Thymus (tissue), 14 donors: ENCODE results near the gene PAFAH1B1. TPM values are rescaled to one million over a fixed set of nuclear protein-coding genes. Genes with fewer than 3 reads are reported as not detected.
"Not testable (repeated sequence)": the region's sequence is repeated elsewhere in the genome, so short reads cannot be mapped to it uniquely, and the experiment has no call there.

Experiments used
- DNase-seq, 9 donors: peaks; one replicate each; pipeline ENCODE4 v3.0.0-alpha.2; 2013; ENCODE audit warnings: low spot score in 9 of 9, low read depth in 6 of 9, missing footprints in 1 of 9
- H3K27ac ChIP-seq, 2 donors: one replicate each; pipeline ENCODE4 v1.5.1; 2013; ENCODE audit warnings: control low read depth in 1 of 2, low read depth in 1 of 2, low read length in 1 of 2, mild to moderate bottlenecking in 1 of 2, moderate library complexity in 1 of 2
- H3K27me3 ChIP-seq, 2 donors: one replicate each; pipeline ENCODE4 v1.5.1; 2013; ENCODE audit warnings: low read length in 1 of 2; ENCODE audit not compliant: control insufficient read depth in 2 of 2, insufficient read depth in 1 of 2
- H3K36me3 ChIP-seq, 2 donors: one replicate each; pipeline ENCODE4 v1.5.1; 2013; ENCODE audit warnings: low read length in 1 of 2, mild to moderate bottlenecking in 1 of 2, moderate library complexity in 1 of 2; ENCODE audit not compliant: control insufficient read depth in 2 of 2, insufficient read depth in 2 of 2
- H3K4me1 ChIP-seq, 2 donors: one replicate each; pipeline ENCODE4 v1.5.1; 2013; ENCODE audit warnings: low read length in 2 of 2; ENCODE audit not compliant: control insufficient read depth in 2 of 2, insufficient read depth in 2 of 2
- H3K4me3 ChIP-seq, 2 donors: one replicate each; pipeline ENCODE4 v1.5.1; 2013; ENCODE audit warnings: low read length in 2 of 2, control low read depth in 1 of 2, mild to moderate bottlenecking in 1 of 2
- H3K9me3 ChIP-seq, 2 donors: one replicate each; pipeline ENCODE4 v1.5.1; 2013; ENCODE audit warnings: low read length in 1 of 2, mild to moderate bottlenecking in 1 of 2; ENCODE audit not compliant: control insufficient read depth in 2 of 2, insufficient read depth in 1 of 2
- WGBS: extraction: QIAGEN DNeasy Blood & Tissue Kit; methylation state at CpG from one replicate; pipeline ENCODE4 v1.1.7; 2013; 5-methylcytosine and 5-hydroxymethylcytosine counted together
- long read RNA-seq, 10 donors: transcript quantifications; one replicate each; lab custom pipeline, GENCODE V29; 2026
- polyA plus RNA-seq: library from polyadenylated mRNA; stranded (reverse); fragments of 200-250 nt; gene quantifications from one replicate; pipeline ENCODE4 v1.2.3, GENCODE V29; 2013
- total RNA-seq: library from RNA; stranded (reverse); fragments of 120-200 nt; gene quantifications from one replicate; pipeline ENCODE4 v1.2.4, GENCODE V29; 2013
- donor health status: healthy.

The PAFAH1B1 gene
- 52.2 TPM for total RNA-seq
- polyA plus RNA-seq: 52.1 TPM
- long read RNA-seq, donor 1, full-length matches to known transcripts: 3 of 3 reads
- long read RNA-seq, donor 1, partial matches to known transcripts: 0 of 3 reads
- long read RNA-seq, donor 1, other reads (novel, unspliced or antisense): 0 of 3 reads
- long read RNA-seq, donor 2: 0 reads
- long read RNA-seq, donor 3, full-length matches to known transcripts: 40 of 51 reads
- long read RNA-seq, donor 3, partial matches to known transcripts: 11 of 51 reads
- long read RNA-seq, donor 3, other reads (novel, unspliced or antisense): 0 of 51 reads
- long read RNA-seq, donor 4, full-length matches to known transcripts: 14 of 14 reads
- long read RNA-seq, donor 4, partial matches to known transcripts: 0 of 14 reads
- long read RNA-seq, donor 4, other reads (novel, unspliced or antisense): 0 of 14 reads
- long read RNA-seq, donor 5, full-length matches to known transcripts: 45 of 45 reads
- long read RNA-seq, donor 5, partial matches to known transcripts: 0 of 45 reads
- long read RNA-seq, donor 5, other reads (novel, unspliced or antisense): 0 of 45 reads
- long read RNA-seq, donor 6, full-length matches to known transcripts: 30 of 36 reads
- long read RNA-seq, donor 6, partial matches to known transcripts: 6 of 36 reads
- long read RNA-seq, donor 6, other reads (novel, unspliced or antisense): 0 of 36 reads
- long read RNA-seq, donor 7, full-length matches to known transcripts: 25 of 25 reads
- long read RNA-seq, donor 7, partial matches to known transcripts: 0 of 25 reads
- long read RNA-seq, donor 7, other reads (novel, unspliced or antisense): 0 of 25 reads
- long read RNA-seq, donor 8, full-length matches to known transcripts: 20 of 20 reads
- long read RNA-seq, donor 8, partial matches to known transcripts: 0 of 20 reads
- long read RNA-seq, donor 8, other reads (novel, unspliced or antisense): 0 of 20 reads
- long read RNA-seq, donor 9, full-length matches to known transcripts: 25 of 25 reads
- long read RNA-seq, donor 9, partial matches to known transcripts: 0 of 25 reads
- long read RNA-seq, donor 9, other reads (novel, unspliced or antisense): 0 of 25 reads
- long read RNA-seq, donor 10, full-length matches to known transcripts: 27 of 27 reads
- long read RNA-seq, donor 10, partial matches to known transcripts: 0 of 27 reads
- long read RNA-seq, donor 10, other reads (novel, unspliced or antisense): 0 of 27 reads

GRCh38 chr17:2592971-2593820 is at the start of gene PAFAH1B1:
Gene PAFAH1B1 (plus strand): TSS chr17:2593654. CDS start chr17:2638289, 44,635 bp downstream.
- under 1% methylated on average over 86 of the region's 86 CpGs for WGBS
- Histone ChIP-seq H3K9me3 (no peaks in the 10 kb centered on the region), H3K36me3 (no peaks in the 10 kb centered on the region), H3K27ac (peak within 1 kb of the TSS; percentile 98), H3K4me1 (peaks cover 4 to 16% of the 10 kb centered on the region in 2 donors), H3K27me3 (no peaks in the 10 kb centered on the region), H3K4me3 (peak within 1 kb of the TSS; percentile 94 to 96)
- DNase-seq: peak; percentile 52 to 96 (median 87)

- 98% methylated on average over 7 of the region's 7 CpGs for WGBS
- no peak overlapping the region for H3K27ac ChIP-seq
These were observed 48.1 kb upstream of the PAFAH1B1 start for GRCh38 chr17:2545393-2545792.

DNA sequence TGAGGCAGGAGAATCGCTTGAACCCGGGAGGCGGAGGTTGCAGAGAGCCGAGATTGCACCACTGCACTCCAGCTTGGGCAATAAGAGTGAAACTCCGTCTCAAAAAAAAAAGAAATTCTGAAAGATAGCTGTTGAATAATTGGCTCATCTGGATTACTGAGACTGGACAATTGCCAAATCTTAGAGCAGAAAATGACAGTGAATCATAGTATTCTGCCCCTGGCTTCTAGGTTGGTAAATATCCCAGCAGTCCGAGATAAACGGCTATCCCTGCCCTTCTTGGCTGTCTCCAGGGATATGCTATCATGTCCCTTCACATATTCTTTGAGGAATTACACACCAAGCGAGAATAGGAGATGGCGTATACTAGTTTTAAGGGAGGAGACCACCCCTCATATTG is 46.3 kb upstream of the PAFAH1B1 start:
- Histone ChIP-seq H3K36me3 (no peaks in the 10 kb centered on the region), H3K27me3 (peaks cover 0 to 3% of the 10 kb centered on the region in 2 donors), H3K4me1 (no peaks in the 10 kb centered on the region), H3K4me3 (no peak overlapping the region), H3K9me3 (no peaks in the 10 kb centered on the region), H3K27ac (no peak overlapping the region)
- WGBS: 96% methylated on average over 9 of the region's 9 CpGs
- DNase-seq: no peak

More at GRCh38 chr17:2545393-2545792, 48.1 kb upstream of the PAFAH1B1 start:
- no peaks in the 10 kb centered on the region for H3K36me3 ChIP-seq
- no peak for DNase-seq
- H3K27me3 ChIP-seq: no peaks in the 10 kb centered on the region
- no peaks in the 10 kb centered on the region for H3K9me3 ChIP-seq
- peaks cover 0 to 3% of the 10 kb centered on the region in 2 donors for H3K4me1 ChIP-seq
- H3K4me3 ChIP-seq: no peak overlapping the region

DNA sequence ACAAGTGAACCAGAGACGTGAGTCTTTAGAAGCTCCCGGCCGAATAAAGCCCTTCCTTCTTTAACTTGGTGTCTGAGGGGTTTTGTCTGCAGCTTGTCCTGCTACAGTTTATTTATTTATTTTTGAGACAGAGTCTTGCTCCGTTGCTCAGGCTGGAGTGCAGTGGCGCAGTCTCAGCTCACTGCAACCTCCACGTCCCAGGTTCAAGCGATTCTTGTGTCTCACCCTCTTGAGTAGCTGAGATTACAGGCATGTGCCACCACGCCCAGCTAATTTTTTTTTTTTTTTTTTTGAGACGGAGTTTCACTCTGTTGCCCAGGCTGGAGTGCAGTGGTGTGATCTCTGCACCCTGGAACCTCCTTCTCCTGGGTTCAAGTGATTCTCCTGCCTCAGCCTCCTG is 45.4 kb upstream of the PAFAH1B1 start:
- H3K4me1 ChIP-seq, H3K27ac ChIP-seq, H3K27me3 ChIP-seq, H3K4me3 ChIP-seq, H3K9me3 ChIP-seq, DNase-seq, H3K36me3 ChIP-seq: not testable (repeated sequence)
- 94% methylated on average over 9 of the region's 9 CpGs for WGBS

GRCh38 chr17:2549392-2550211 is 43.9 kb upstream of the PAFAH1B1 start:
- peaks cover 0 to 5% of the 10 kb centered on the region in 2 donors for H3K27me3 ChIP-seq
- WGBS: 93% methylated on average over 8 of the region's 8 CpGs
- no peak overlapping the region for H3K27ac ChIP-seq
- H3K36me3 ChIP-seq: no peaks in the 10 kb centered on the region
- no peaks in the 10 kb centered on the region for H3K4me1 ChIP-seq
- H3K9me3 ChIP-seq: no peaks in the 10 kb centered on the region
- H3K4me3 ChIP-seq: no peak overlapping the region
- DNase-seq: no peak

DNA sequence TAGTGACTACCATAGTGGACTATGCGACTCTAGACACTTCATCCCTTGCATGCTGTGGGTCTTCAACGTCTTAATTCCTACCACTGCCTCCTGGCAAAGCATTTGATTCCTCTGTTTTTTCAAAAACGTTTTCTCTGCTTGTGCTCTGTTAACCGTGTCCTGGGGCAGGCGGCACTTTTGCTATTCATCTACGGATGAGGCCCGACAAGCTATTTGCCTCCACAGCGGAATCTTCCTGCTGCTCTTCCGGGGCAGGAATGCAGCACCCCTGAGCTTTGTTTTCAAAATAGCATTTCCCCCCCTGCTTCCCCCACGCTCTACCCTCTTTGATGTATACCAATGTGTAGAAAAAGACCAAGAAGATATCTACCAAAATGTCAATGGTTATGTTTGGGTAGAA is 42.0 kb upstream of the PAFAH1B1 start:
- Histone ChIP-seq H3K4me3 (no peak overlapping the region), H3K27me3 (peaks cover 0 to 5% of the 10 kb centered on the region in 2 donors), H3K27ac (no peak overlapping the region), H3K36me3 (no peaks in the 10 kb centered on the region), H3K4me1 (no peaks in the 10 kb centered on the region), H3K9me3 (peaks cover 0 to 5% of the 10 kb centered on the region in 2 donors)
- DNase-seq: no peak
- WGBS: 56% methylated on average over 10 of the region's 10 CpGs

DNA sequence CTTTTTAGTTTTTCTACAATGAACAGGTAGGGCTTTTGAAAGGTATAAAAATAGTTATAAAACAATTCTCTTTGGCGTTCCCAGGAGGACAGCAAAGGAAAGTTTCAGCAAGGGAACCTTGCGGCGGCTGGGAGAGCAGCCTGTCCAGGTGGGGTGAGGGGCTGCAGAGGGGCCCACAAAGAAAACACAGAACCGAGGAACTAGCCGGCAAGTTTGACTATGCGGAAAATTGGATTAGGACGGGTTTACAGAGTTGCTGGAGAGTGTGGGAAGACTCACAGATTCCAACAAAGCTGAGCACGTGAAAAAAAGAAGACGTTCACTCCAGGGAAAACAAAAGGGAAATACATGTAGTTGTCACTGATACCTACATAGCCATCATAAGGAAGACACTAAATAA is 41.5 kb upstream of the PAFAH1B1 start:
- Histone ChIP-seq H3K27me3 (peaks cover 0 to 5% of the 10 kb centered on the region in 2 donors), H3K4me1 (no peaks in the 10 kb centered on the region), H3K36me3 (no peaks in the 10 kb centered on the region), H3K4me3 (no peak overlapping the region), H3K9me3 (peaks cover 0 to 5% of the 10 kb centered on the region in 2 donors), H3K27ac (no peak overlapping the region)
- no peak for DNase-seq
- 78% methylated on average over 9 of the region's 9 CpGs for WGBS
